BJ (cell line): ENCODE results near the gene PUS3. TPM values are rescaled to one million over a fixed set of nuclear protein-coding genes. Genes with fewer than 3 reads are reported as not detected.

Experiments
- CTCF ChIA-PET: fragments of 350-600 bp; formaldehyde crosslinking; extraction: SDS; loops from one replicate; lab custom pipeline; 2021; ENCODE audit warnings: antibody characterized with exemption, inconsistent platforms; lab: Yijun Ruan, JAX
- POLR2A ChIA-PET: fragments of 300-600 bp; sonication (Branson Sonifier 250); formaldehyde crosslinking; extraction: SDS; loops from one replicate; lab custom pipeline; 2021; ENCODE audit warnings: antibody characterized with exemption; lab: Charles Lee
- DNase-seq: peaks from one replicate; pipeline ENCODE4 v3.0.0-alpha.2; 2011; ENCODE audit warnings: low read depth
- H3K27me3 ChIP-seq: 2 replicates; pipeline ENCODE4 v1.6.0; 2011; ENCODE audit warnings: low read length; ENCODE audit not compliant: control insufficient read depth, insufficient read depth
- H3K36me3 ChIP-seq: 2 replicates; pipeline ENCODE4 v1.5.1; 2011; ENCODE audit warnings: low read length; ENCODE audit not compliant: control insufficient read depth, insufficient read depth
- H3K4me3 ChIP-seq: 2 replicates; pipeline ENCODE4 v1.5.1; 2011; ENCODE audit warnings: low read depth, mild to moderate bottlenecking, control low read depth, low read length
- CTCF ChIP-seq: IDR thresholded peaks from 2 replicates; pipeline ENCODE4 v1.5.1; 2011; ENCODE audit warnings: low read depth, mild to moderate bottlenecking, control low read depth, inconsistent platforms, low read length, moderate library complexity; ENCODE audit not compliant: insufficient read depth
- polyA plus RNA-seq: library from polyadenylated mRNA; depleted of rRNA; stranded (reverse); fragments of >200 nt; gene quantifications from 2 replicates; pipeline ENCODE4 v1.2.3, GENCODE V29; 2011

PUS3 gene
- polyA plus RNA-seq, 1 experiment: 4.1 TPM

- Histone ChIP-seq H3K36me3 (no peaks in the 10 kb centered on the region), H3K4me3 (no peak overlapping the region), H3K27me3 (no peaks in the 10 kb centered on the region; the same call in 1 of the 2 replicates)
- no peak for DNase-seq
- CTCF ChIA-PET: interaction anchor here (1.6 kb wide), 1 partner anchor 243 kb away, joined by 6 read pairs; no protein-coding TSS in a partner anchor
- no peak for TF ChIP-seq CTCF
- POLR2A ChIA-PET: no interaction called here
Measured at GRCh38 chr11:125950178-125950490, 47.1 kb upstream of the PUS3 start.

- H3K4me3 ChIP-seq: no peak overlapping the region
- no peak for TF ChIP-seq CTCF
- no peaks in the 10 kb centered on the region for H3K36me3 ChIP-seq
- DNase-seq: no peak
- POLR2A ChIA-PET: no interaction called here
- H3K27me3 ChIP-seq: no peaks in the 10 kb centered on the region; the same call in 1 of the 2 replicates
- CTCF ChIA-PET: interaction anchor here (1.6 kb wide), 1 partner anchor 244 kb away, joined by 6 read pairs; no protein-coding TSS in a partner anchor
Measured at GRCh38 chr11:125949271-125950177, 46.5 kb upstream of the PUS3 start.

GRCh38 chr11:125948278-125949051 lies 45.5 kb upstream of the PUS3 start:
- Histone ChIP-seq H3K36me3 (no peaks in the 10 kb centered on the region), H3K4me3 (no peak overlapping the region), H3K27me3 (no peaks in the 10 kb centered on the region; the same call in 1 of the 2 replicates)
- DNase-seq: no peak
- ChIA-PET CTCF (interaction anchor here (1.6 kb wide), 1 partner anchor 245 kb away, joined by 6 read pairs; no protein-coding TSS in a partner anchor), POLR2A (no interaction called here)
- no peak for TF ChIP-seq CTCF

- no peak for TF ChIP-seq CTCF
- no peaks in the 10 kb centered on the region for H3K36me3 ChIP-seq
- H3K4me3 ChIP-seq: no peak overlapping the region
- H3K27me3 ChIP-seq: no peaks in the 10 kb centered on the region; the same call in 1 of the 2 replicates
- ChIA-PET POLR2A (no interaction called here), CTCF (no interaction called here)
- DNase-seq: no peak
Measured at GRCh38 chr11:125947419-125948277, 44.6 kb upstream of the PUS3 start.
